KMS-11 (cell line): ENCODE measurements around the gene ZBTB20.

ENCODE experiments used
- H2AFZ ChIP-seq: fragments of 200-600 bp; sonication (generic); 2 replicates; pipeline ENCODE4 v1.6.1; 2016; ENCODE audit warnings: antibody characterized with exemption, mixed run types, low read depth
- H3K27ac ChIP-seq: fragments of 200-600 bp; sonication (generic); 2 replicates; pipeline ENCODE4 v1.6.1; 2016; ENCODE audit warnings: mild to moderate bottlenecking, mixed run types
- H3K27me3 ChIP-seq: fragments of 200-600 bp; sonication (generic); 2 replicates; pipeline ENCODE4 v1.6.1; 2017; ENCODE audit warnings: mild to moderate bottlenecking, low read depth, mixed run types, moderate library complexity; ENCODE audit not compliant: insufficient read depth
- H3K36me3 ChIP-seq: fragments of 200-600 bp; sonication (generic); 2 replicates; pipeline ENCODE4 v1.6.1; 2017; ENCODE audit warnings: mild to moderate bottlenecking, mixed run types; ENCODE audit not compliant: insufficient read depth
- H3K4me1 ChIP-seq: fragments of 200-600 bp; sonication (generic); 2 replicates; pipeline ENCODE4 v1.6.1; 2016; ENCODE audit warnings: mild to moderate bottlenecking, low read depth, mixed run types; ENCODE audit not compliant: poor library complexity, severe bottlenecking
- H3K4me2 ChIP-seq: fragments of 200-600 bp; sonication (generic); 2 replicates; pipeline ENCODE4 v1.7.0; 2016; ENCODE audit warnings: mild to moderate bottlenecking, mixed run types
- H3K4me3 ChIP-seq: fragments of 200-600 bp; sonication (generic); IDR thresholded peaks from 2 replicates; pipeline ENCODE4 v1.6.1; 2017; ENCODE audit warnings: low read depth, low read length, mixed read lengths; ENCODE audit not compliant: insufficient read depth
- H3K79me2 ChIP-seq: fragments of 200-600 bp; sonication (generic); 2 replicates; pipeline ENCODE4 v1.6.1; 2016; ENCODE audit warnings: low read depth, mixed run types; ENCODE audit not compliant: insufficient read depth
- H3K9ac ChIP-seq: fragments of 200-600 bp; sonication (generic); 2 replicates; pipeline ENCODE4 v1.6.1; 2016; ENCODE audit warnings: mild to moderate bottlenecking, mixed run types
- H4K20me1 ChIP-seq: fragments of 200-600 bp; sonication (generic); 2 replicates; pipeline ENCODE4 v1.6.1; 2016; ENCODE audit warnings: mild to moderate bottlenecking, mixed run types; ENCODE audit not compliant: insufficient read depth
- CTCF ChIP-seq: fragments of 200-600 bp; sonication (generic); conservative IDR thresholded peaks from 2 replicates; pipeline ENCODE4 v1.6.1; 2017; ENCODE audit warnings: low read depth, mild to moderate bottlenecking, antibody characterized with exemption, low read length, moderate library complexity, mixed read lengths

Gene ZBTB20

GRCh38 chr3:114864970-114865369 lies 282.1 kb downstream of the ZBTB20 start:
- Histone ChIP-seq H3K4me1 (peaks cover 38% of the 10 kb centered on the region), H4K20me1 (no peaks in the 10 kb centered on the region), H3K36me3 (no peaks in the 10 kb centered on the region), H2AFZ (no peak overlapping the region), H3K27ac (no peak overlapping the region), H3K27me3 (no peaks in the 10 kb centered on the region), H3K4me2 (no peak overlapping the region), H3K4me3 (no peak overlapping the region), H3K9ac (no peak overlapping the region), H3K79me2 (no peaks in the 10 kb centered on the region)
- no peak for TF ChIP-seq CTCF

GRCh38 chr3:114863848-114864247 lies 283.2 kb downstream of the ZBTB20 start:
- no peak for TF ChIP-seq CTCF
- Histone ChIP-seq H3K9ac (no peak overlapping the region), H3K27ac (no peak overlapping the region), H3K79me2 (no peaks in the 10 kb centered on the region), H3K4me2 (peak overlapping the region; percentile 63), H2AFZ (peak overlapping the region; percentile 15; the same call in 1 of the 2 replicates), H3K36me3 (no peaks in the 10 kb centered on the region), H3K4me1 (peaks cover 42% of the 10 kb centered on the region), H3K27me3 (no peaks in the 10 kb centered on the region), H4K20me1 (no peaks in the 10 kb centered on the region), H3K4me3 (no peak overlapping the region)

GRCh38 chr3:114861666-114862065 lies 285.4 kb downstream of the ZBTB20 start:
- H3K4me2 ChIP-seq: no peak overlapping the region; the same call in 1 of the 2 replicates
- H3K9ac ChIP-seq: no peak overlapping the region
- H3K27ac ChIP-seq: no peak overlapping the region
- H4K20me1 ChIP-seq: no peaks in the 10 kb centered on the region
- H3K4me3 ChIP-seq: no peak overlapping the region
- H3K79me2 ChIP-seq: no peaks in the 10 kb centered on the region
- H3K4me1 ChIP-seq: peaks cover 42% of the 10 kb centered on the region
- H2AFZ ChIP-seq: no peak overlapping the region
- no peak for TF ChIP-seq CTCF
- H3K27me3 ChIP-seq: no peaks in the 10 kb centered on the region
- no peaks in the 10 kb centered on the region for H3K36me3 ChIP-seq

GRCh38 chr3:114860531-114860930 lies 286.6 kb downstream of the ZBTB20 start:
- H3K79me2 ChIP-seq: no peaks in the 10 kb centered on the region
- H3K36me3 ChIP-seq: no peaks in the 10 kb centered on the region
- H3K4me2 ChIP-seq: peak overlapping the region; percentile 33
- no peak for TF ChIP-seq CTCF
- H3K9ac ChIP-seq: no peak overlapping the region
- H3K27me3 ChIP-seq: no peaks in the 10 kb centered on the region
- H2AFZ ChIP-seq: no peak overlapping the region
- H4K20me1 ChIP-seq: no peaks in the 10 kb centered on the region
- H3K27ac ChIP-seq: peak overlapping the region; percentile 8; the same call in 1 of the 2 replicates
- no peak overlapping the region for H3K4me3 ChIP-seq
- H3K4me1 ChIP-seq: peaks cover 42% of the 10 kb centered on the region
